K562 (cell line): ENCODE data around the gene TMCC1. TPM values are rescaled to one million over a fixed set of nuclear protein-coding genes. Genes with fewer than 3 reads are reported as not detected.

Experiments
- BCOR ChIP-seq: fragments of 450-650 bp; IDR thresholded peaks from 2 replicates; pipeline ENCODE4 v1.6.1; 2016
- CBX1 ChIP-seq: sonication (generic); IDR thresholded peaks from 2 replicates; pipeline ENCODE4 v1.6.1; 2016; ENCODE audit warnings: antibody characterized with exemption, low read depth, mild to moderate bottlenecking
- CXXC5 ChIP-seq: fragments of 250-450 bp; sonication (Bioruptor Pico); IDR thresholded peaks from 2 replicates; pipeline ENCODE4 v1.8.0; 2022; ENCODE audit warnings: inconsistent platforms, mild to moderate bottlenecking, moderate library complexity
- FOXA1 ChIP-seq: fragments of 450-650 bp; IDR thresholded peaks from 2 replicates; pipeline ENCODE4 v1.6.1; 2016; ENCODE audit warnings: mild to moderate bottlenecking, borderline replicate concordance
- POLR2A ChIP-seq: fragments of 450-650 bp; conservative IDR thresholded peaks from 2 replicates; pipeline ENCODE4 v1.6.1; 2016
- RCOR1 ChIP-seq, 2 experiments: IDR thresholded peaks; 2 replicates each; pipeline ENCODE4 v1.6.1; 2012; ENCODE audit warnings: low read depth in 2 of 2, low read length in 2 of 2, borderline replicate concordance in 1 of 2, improper control_type of control experiment in 1 of 2
- RFX7 ChIP-seq: fragments of 250-450 bp; sonication (Bioruptor Pico); IDR thresholded peaks from 2 replicates; pipeline ENCODE4 v1.5.1; 2021; ENCODE audit warnings: mild to moderate bottlenecking
- SMAD4 ChIP-seq: fragments of 250-450 bp; sonication (Bioruptor Pico); conservative IDR thresholded peaks from 2 replicates; pipeline ENCODE4 v1.8.0; 2021; ENCODE audit warnings: inconsistent platforms, mild to moderate bottlenecking, moderate library complexity
- TAF1 ChIP-seq: IDR thresholded peaks from 2 replicates; pipeline ENCODE4 v1.6.1; 2011; ENCODE audit warnings: mild to moderate bottlenecking, low read length, moderate library complexity; ENCODE audit not compliant: insufficient read depth, control insufficient read depth, severe bottlenecking; ENCODE audit errors: extremely low read depth
- TCF3 ChIP-seq: sonication (generic); formaldehyde crosslinking; IDR thresholded peaks from 2 replicates; pipeline ENCODE4 v1.4.0; 2020; ENCODE audit warnings: mild to moderate bottlenecking, missing genetic modification reagents
- ZFP36 ChIP-seq: fragments of 150-350 bp; IDR thresholded peaks from 2 replicates; pipeline ENCODE4 v1.6.1; 2018; ENCODE audit warnings: low read length, low read depth; ENCODE audit not compliant: partially characterized antibody
- ZNF57 ChIP-seq: fragments of 450-650 bp; formaldehyde crosslinking; IDR thresholded peaks from 2 replicates; pipeline ENCODE4 v1.4.0; 2020; ENCODE audit warnings: mild to moderate bottlenecking, moderate library complexity
- polyA plus RNA-seq, 8 experiments: library from polyadenylated mRNA; depleted of rRNA in 4 of 8; stranded (reverse) in 5 of 8; unstranded in 3 of 8; fragments of >200 nt; fragmentation: Nextera tagmentation in 2 of 8; fragmentation: Illumina TruSeq in 1 of 8; extraction: Ambion mirVana in 2 of 8; extraction: Trizol in 1 of 8; gene quantifications; 2 replicates each; pipeline versions ENCODE4 v1.2.1 to v1.2.3, GENCODE V29; 2011 to 2014; ENCODE audit warnings: inconsistent platforms in 1 of 8, missing spikeins in 1 of 8
- total RNA-seq, 7 experiments: library from RNA; depleted of rRNA in 6 of 7; stranded (reverse); fragments of >200 nt in 6 of 7; fragmentation: Illumina TruSeq in 2 of 7; extraction: Trizol in 2 of 7; gene quantifications; 2 replicates each; pipeline versions ENCODE4 v1.2.1 to v1.2.3, GENCODE V29; 2011 to 2021; ENCODE audit warnings: low replicate concordance in 1 of 7
- TF ChIP-seq, protein P1 (sequence below): fragments of 200-800 bp; sonication (Bioruptor generic); IDR thresholded peaks from 2 replicates; pipeline ENCODE4 v1.6.1; 2017; ENCODE audit warnings: missing genetic modification characterization, missing compliant biosample characterization
- TF ChIP-seq, protein P2 (sequence below): fragments of 450-650 bp; IDR thresholded peaks from 2 replicates; pipeline ENCODE4 v1.6.1; 2017; ENCODE audit warnings: antibody characterized with exemption
- TF ChIP-seq, protein P3 (sequence below): sonication (generic); formaldehyde crosslinking; IDR thresholded peaks from 2 replicates; pipeline ENCODE4 v1.8.0; 2022; ENCODE audit warnings: mild to moderate bottlenecking, missing genetic modification reagents
- TF ChIP-seq, protein P4 (sequence below): fragments of 450-650 bp; formaldehyde crosslinking; conservative IDR thresholded peaks from 2 replicates; pipeline ENCODE4 v1.4.0; 2022; ENCODE audit warnings: mild to moderate bottlenecking, missing genetic modification characterization
- TF ChIP-seq, protein P5 (sequence below): sonication (generic); formaldehyde crosslinking; IDR thresholded peaks from 2 replicates; pipeline ENCODE4 v1.9.0; 2022; ENCODE audit warnings: mild to moderate bottlenecking, missing genetic modification reagents

The TMCC1 gene
- total and polyA plus RNA-seq, 9 of the 15 experiments (the other 6 are each of a cell fraction or from before 2014, with no cell fraction given), result 0.89 to 8.7 (median 4.0) TPM

GRCh38 chr3:129608936-129609590 lies 284.4 kb downstream of the TMCC1 start (continued):
- TF ChIP-seq CBX1, result 0 out of 2 replicates have a peak, but pooled peaks have one; percentile 36
- TF ChIP-seq BCOR, result peak; percentile 82
- TF ChIP-seq ZNF57 (CRISPR knock-in tag), result no peak
- no peak for TF ChIP-seq RFX7 (CRISPR knock-in tag)
- TF ChIP-seq, protein P1, sequence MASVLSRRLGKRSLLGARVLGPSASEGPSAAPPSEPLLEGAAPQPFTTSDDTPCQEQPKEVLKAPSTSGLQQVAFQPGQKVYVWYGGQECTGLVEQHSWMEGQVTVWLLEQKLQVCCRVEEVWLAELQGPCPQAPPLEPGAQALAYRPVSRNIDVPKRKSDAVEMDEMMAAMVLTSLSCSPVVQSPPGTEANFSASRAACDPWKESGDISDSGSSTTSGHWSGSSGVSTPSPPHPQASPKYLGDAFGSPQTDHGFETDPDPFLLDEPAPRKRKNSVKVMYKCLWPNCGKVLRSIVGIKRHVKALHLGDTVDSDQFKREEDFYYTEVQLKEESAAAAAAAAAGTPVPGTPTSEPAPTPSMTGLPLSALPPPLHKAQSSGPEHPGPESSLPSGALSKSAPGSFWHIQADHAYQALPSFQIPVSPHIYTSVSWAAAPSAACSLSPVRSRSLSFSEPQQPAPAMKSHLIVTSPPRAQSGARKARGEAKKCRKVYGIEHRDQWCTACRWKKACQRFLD (CRISPR knock-in tag), result no peak
- TF ChIP-seq, protein P2, sequence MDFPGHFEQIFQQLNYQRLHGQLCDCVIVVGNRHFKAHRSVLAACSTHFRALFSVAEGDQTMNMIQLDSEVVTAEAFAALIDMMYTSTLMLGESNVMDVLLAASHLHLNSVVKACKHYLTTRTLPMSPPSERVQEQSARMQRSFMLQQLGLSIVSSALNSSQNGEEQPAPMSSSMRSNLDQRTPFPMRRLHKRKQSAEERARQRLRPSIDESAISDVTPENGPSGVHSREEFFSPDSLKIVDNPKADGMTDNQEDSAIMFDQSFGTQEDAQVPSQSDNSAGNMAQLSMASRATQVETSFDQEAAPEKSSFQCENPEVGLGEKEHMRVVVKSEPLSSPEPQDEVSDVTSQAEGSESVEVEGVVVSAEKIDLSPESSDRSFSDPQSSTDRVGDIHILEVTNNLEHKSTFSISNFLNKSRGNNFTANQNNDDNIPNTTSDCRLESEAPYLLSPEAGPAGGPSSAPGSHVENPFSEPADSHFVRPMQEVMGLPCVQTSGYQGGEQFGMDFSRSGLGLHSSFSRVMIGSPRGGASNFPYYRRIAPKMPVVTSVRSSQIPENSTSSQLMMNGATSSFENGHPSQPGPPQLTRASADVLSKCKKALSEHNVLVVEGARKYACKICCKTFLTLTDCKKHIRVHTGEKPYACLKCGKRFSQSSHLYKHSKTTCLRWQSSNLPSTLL, result no peak
- 0 out of 2 replicates have a peak, but pooled peaks have one; percentile 1 for TF ChIP-seq TCF3
- TF ChIP-seq POLR2A, result no peak
- TF ChIP-seq RCOR1 (IDR thresholded peaks at IDR 0.05; ENCODE audit: borderline replicate concordance in 1 of 2, low read depth in 2 of 2, low read length in 2 of 2), result peak in 1 of 2 experiments; percentile 25; a peak in 1 of 4 replicates
- peak; percentile 77 for TF ChIP-seq ZFP36
- TF ChIP-seq SMAD4 (CRISPR knock-in tag), result no peak
- TF ChIP-seq, protein P3, sequence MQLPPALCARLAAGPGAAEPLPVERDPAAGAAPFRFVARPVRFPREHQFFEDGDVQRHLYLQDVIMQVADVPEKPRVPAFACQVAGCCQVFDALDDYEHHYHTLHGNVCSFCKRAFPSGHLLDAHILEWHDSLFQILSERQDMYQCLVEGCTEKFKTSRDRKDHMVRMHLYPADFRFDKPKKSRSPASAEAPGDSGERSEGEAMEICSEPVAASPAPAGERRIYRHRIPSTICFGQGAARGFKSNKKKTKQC (CRISPR knock-in tag), result 0 out of 2 replicates have a peak, but pooled peaks have one; percentile 40
- TF ChIP-seq, protein P4, sequence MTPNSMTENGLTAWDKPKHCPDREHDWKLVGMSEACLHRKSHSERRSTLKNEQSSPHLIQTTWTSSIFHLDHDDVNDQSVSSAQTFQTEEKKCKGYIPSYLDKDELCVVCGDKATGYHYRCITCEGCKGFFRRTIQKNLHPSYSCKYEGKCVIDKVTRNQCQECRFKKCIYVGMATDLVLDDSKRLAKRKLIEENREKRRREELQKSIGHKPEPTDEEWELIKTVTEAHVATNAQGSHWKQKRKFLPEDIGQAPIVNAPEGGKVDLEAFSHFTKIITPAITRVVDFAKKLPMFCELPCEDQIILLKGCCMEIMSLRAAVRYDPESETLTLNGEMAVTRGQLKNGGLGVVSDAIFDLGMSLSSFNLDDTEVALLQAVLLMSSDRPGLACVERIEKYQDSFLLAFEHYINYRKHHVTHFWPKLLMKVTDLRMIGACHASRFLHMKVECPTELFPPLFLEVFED, result no peak
- TF ChIP-seq, protein P5, sequence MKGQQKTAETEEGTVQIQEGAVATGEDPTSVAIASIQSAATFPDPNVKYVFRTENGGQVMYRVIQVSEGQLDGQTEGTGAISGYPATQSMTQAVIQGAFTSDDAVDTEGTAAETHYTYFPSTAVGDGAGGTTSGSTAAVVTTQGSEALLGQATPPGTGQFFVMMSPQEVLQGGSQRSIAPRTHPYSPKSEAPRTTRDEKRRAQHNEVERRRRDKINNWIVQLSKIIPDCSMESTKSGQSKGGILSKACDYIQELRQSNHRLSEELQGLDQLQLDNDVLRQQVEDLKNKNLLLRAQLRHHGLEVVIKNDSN, result 0 out of 2 replicates have a peak, but pooled peaks have one; percentile 24
- TF ChIP-seq CXXC5 (CRISPR knock-in tag), result no peak
- no peak for TF ChIP-seq FOXA1
- no peak for TF ChIP-seq TAF1
